Vagina (tissue), 2 donors: Measurements from ENCODE around the gene DUSP28. TPM values are rescaled to one million over a fixed set of nuclear protein-coding genes. Genes with fewer than 3 reads are reported as not detected.

Experiments
- DNase-seq, 2 donors: peaks; one replicate each; pipeline ENCODE4 v3.0.0-alpha.2; 2017; ENCODE audit errors: extremely low spot score in 2 of 2
- H3K27ac ChIP-seq: fragments of 200-600 bp; sonication (generic); one replicate; pipeline ENCODE4 v1.5.1; 2019
- H3K27me3 ChIP-seq: fragments of 200-600 bp; sonication (generic); one replicate; pipeline ENCODE4 v1.5.1; 2019
- H3K36me3 ChIP-seq, 2 donors: fragments of 200-600 bp; sonication (generic); one replicate each; pipeline ENCODE4 v1.5.1; 2017 to 2019
- H3K4me1 ChIP-seq: fragments of 200-600 bp; sonication (generic); one replicate; pipeline ENCODE4 v1.5.1; 2019
- H3K4me3 ChIP-seq, 2 donors: fragments of 200-600 bp; sonication (generic); 1 replicate in 1 of 2; 2 replicates in 1 of 2; pipeline ENCODE4 v1.5.1; 2016 to 2019
- H3K9me3 ChIP-seq: fragments of 200-600 bp; sonication (generic); one replicate; pipeline ENCODE4 v1.5.1; 2019
- POLR2A ChIP-seq, 2 donors: fragments of 450-650 bp; IDR thresholded peaks; one replicate each; pipeline ENCODE4 v1.6.1; 2017; ENCODE audit warnings: antibody characterized with exemption in 2 of 2, mild to moderate bottlenecking in 2 of 2, moderate library complexity in 2 of 2
- POLR2AphosphoS5 ChIP-seq, 2 donors: sonication (generic); formaldehyde crosslinking; IDR thresholded peaks; one replicate each; pipeline ENCODE4 v1.9.0; 2017; ENCODE audit warnings: antibody characterized with exemption in 2 of 2, mild to moderate bottlenecking in 2 of 2, low read depth in 1 of 2; ENCODE audit not compliant: insufficient read depth in 1 of 2
- intact Hi-C: fragments of 100-400 bp; cut with DNase I; formaldehyde crosslinking; loops from one replicate; pipeline ENCODE4 v1.15.1; 2023
- total RNA-seq: library from RNA; depleted of rRNA; stranded (reverse); fragments of >200 nt; gene quantifications from one replicate; pipeline ENCODE4 v1.2.3, GENCODE V29; 2016
- TF ChIP-seq, protein P1 (sequence below), 3 experiments: fragments of 450-650 bp in 2 of 3; fragments of 200-600 bp in 1 of 3; sonication (generic) in 1 of 3; IDR thresholded peaks; one replicate each; pipeline ENCODE4 v1.5.1; 2017 to 2019; ENCODE audit warnings: antibody characterized with exemption in 3 of 3, mild to moderate bottlenecking in 2 of 3, moderate library complexity in 2 of 3

The DUSP28 gene, protein sequence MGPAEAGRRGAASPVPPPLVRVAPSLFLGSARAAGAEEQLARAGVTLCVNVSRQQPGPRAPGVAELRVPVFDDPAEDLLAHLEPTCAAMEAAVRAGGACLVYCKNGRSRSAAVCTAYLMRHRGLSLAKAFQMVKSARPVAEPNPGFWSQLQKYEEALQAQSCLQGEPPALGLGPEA
- 5.9 TPM for total RNA-seq

DNA sequence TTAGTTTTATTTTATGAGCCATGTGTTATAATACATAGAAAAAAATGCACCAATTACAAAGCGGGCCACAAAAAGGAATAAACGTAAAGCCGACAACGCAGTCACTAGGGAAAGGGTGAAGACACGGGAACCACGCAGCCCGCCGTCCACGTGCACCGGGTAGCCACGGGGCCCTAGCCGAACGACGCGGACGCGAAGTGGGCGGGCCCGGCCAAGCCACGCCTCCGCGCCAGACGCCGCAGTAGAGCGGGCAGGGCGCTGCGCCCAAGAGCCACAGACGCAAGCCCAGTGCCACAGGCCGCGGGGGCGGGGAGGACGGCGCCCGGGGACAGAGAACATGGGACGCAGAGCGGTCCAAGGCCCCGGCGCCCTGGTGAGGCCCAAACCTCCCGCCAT lies at the start of gene DUSP28:
DUSP28 (plus strand) TSS at position 274 of the 396 bp plus-strand sequence. CDS start 328 bp downstream, outside the sequence.
- Histone ChIP-seq H3K4me3 (peak within 1 kb of the TSS; percentile 95 to 97), H3K27ac (peak within 1 kb of the TSS; percentile 99), H3K4me1 (peaks cover 51% of the 10 kb centered on the region), H3K9me3 (no peaks in the 10 kb centered on the region), H3K27me3 (no peaks in the 10 kb centered on the region), H3K36me3 (no peaks in the 10 kb centered on the region)
- intact Hi-C loops = no loop called here
- TF ChIP-seq POLR2AphosphoS5 (IDR thresholded peaks at IDR 0.05; ENCODE audit: insufficient read depth in 1 of 2, low read depth in 1 of 2) (peak in 1 of 2 donors; percentile 74), POLR2A (IDR thresholded peaks at IDR 0.05) (peak in 1 of 2 donors; percentile 84)
- TF ChIP-seq, protein P1, sequence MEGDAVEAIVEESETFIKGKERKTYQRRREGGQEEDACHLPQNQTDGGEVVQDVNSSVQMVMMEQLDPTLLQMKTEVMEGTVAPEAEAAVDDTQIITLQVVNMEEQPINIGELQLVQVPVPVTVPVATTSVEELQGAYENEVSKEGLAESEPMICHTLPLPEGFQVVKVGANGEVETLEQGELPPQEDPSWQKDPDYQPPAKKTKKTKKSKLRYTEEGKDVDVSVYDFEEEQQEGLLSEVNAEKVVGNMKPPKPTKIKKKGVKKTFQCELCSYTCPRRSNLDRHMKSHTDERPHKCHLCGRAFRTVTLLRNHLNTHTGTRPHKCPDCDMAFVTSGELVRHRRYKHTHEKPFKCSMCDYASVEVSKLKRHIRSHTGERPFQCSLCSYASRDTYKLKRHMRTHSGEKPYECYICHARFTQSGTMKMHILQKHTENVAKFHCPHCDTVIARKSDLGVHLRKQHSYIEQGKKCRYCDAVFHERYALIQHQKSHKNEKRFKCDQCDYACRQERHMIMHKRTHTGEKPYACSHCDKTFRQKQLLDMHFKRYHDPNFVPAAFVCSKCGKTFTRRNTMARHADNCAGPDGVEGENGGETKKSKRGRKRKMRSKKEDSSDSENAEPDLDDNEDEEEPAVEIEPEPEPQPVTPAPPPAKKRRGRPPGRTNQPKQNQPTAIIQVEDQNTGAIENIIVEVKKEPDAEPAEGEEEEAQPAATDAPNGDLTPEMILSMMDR (IDR thresholded peaks at IDR 0.05) = no peak
- no peak for DNase-seq

DNA sequence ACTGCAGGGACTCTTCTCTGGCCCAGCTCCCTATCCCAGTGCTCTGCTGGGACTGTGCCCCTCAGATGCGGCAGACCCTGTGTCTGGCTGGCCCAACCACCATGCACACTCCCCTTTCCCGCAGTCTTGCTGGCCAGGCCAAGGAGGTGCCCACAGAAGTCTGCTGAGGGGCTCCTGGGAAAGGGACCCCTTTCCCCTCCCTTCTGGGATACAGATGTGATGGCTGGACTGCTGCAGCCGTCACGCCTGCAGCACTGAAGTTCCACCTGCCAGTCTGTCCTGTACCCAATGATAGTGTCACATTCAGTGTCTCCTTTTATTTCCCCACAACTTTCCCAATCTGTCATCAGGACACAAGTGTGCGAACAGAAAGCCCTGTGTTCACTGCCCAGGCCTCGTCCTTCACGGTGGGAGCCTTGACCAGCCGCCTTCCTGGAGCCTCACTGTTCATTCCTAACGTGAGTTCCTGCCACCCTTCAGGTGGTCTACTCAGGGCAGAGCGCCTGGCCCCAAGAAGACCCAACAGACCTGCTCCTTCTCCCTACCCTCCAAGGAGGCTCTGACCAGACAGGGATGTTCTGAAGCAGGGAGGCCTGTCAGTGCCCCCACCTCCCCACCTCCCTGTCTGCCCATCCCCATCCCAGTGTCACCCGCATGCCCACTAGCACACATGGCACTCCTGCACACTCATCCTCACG lies 49.5 kb upstream of the DUSP28 start:
- H3K27me3 ChIP-seq = no peaks in the 10 kb centered on the region
- no peak overlapping the region for H3K27ac ChIP-seq
- TF ChIP-seq, protein P1 (IDR thresholded peaks at IDR 0.05) = no peak
- peak in 1 of 2 donors; percentile 79 for DNase-seq
- H3K4me3 ChIP-seq = no peak overlapping the region
- no peaks in the 10 kb centered on the region for H3K36me3 ChIP-seq
- intact Hi-C loops = no loop called here
- no peaks in the 10 kb centered on the region for H3K4me1 ChIP-seq
- no peaks in the 10 kb centered on the region for H3K9me3 ChIP-seq

DNA sequence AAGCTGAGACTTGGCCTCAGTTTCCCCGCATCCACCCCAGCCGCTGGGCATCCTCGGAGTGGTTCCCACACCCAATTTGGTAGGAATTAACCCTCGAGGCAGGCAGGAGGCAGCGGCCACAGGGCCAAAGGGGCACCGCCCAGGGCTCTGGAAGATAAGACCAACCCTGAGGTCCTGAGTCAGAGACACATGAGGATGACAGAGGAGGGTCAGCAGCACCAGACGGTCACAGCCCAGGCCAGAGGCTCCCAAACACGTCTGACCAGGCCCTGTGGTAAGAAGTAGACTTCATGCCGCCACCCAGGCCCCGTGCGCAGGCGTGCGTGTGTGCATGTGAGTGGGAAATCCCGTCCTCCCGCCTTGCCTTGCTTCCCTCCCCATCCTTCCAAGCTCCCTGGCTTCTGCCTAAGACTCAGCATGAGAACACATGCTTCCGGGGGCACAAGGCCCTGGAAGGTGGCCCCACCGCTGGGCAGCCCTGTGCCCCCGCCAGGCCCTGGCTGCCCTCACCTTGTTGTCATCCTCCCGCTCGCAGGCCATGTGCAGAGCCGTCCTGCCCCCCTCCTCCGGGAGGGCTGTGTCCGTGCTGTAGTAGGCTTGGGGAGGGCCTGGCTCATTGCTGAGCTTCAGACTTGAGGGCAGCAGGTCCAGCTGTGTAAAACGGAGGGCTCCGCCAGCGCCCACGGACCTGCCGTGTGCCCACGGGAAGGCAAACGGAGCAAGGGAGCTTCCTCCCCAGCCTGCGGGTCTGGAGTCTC lies 48.6 kb upstream of the DUSP28 start:
- peak in 1 of 2 donors; percentile 42 for DNase-seq
- Histone ChIP-seq H3K36me3 (no peaks in the 10 kb centered on the region), H3K27ac (no peak overlapping the region), H3K4me3 (no peak overlapping the region), H3K9me3 (no peaks in the 10 kb centered on the region), H3K27me3 (no peaks in the 10 kb centered on the region), H3K4me1 (no peaks in the 10 kb centered on the region)
- intact Hi-C loops = no loop called here
- TF ChIP-seq, protein P1 (IDR thresholded peaks at IDR 0.05) = no peak
- TF ChIP-seq POLR2AphosphoS5 (IDR thresholded peaks at IDR 0.05; ENCODE audit: insufficient read depth in 1 of 2, low read depth in 1 of 2) = no peak
- TF ChIP-seq POLR2A (IDR thresholded peaks at IDR 0.05) = no peak

DNA sequence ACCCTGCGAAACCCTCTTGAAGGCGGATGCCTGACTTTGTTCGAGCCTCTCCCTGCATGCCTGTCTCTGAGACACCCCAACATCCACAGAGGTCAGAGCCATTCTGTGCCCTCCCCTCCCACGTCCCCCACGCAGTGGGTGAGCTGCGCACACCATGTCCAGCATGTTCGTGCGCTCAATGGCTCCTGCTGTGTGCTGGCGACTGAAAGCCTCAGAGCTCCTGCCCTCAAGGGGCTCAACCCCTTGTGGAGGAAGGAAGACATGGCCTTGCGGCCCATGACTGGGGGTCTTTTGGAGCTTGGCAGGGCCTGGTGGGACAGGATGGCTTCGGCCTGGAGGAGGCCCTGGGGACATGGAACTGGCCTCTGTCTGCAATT lies 48.1 kb upstream of the DUSP28 start:
- H3K27ac ChIP-seq = no peak overlapping the region
- H3K4me3 ChIP-seq = no peak overlapping the region
- peak in 1 of 2 donors; percentile 42 for DNase-seq
- no peaks in the 10 kb centered on the region for H3K9me3 ChIP-seq
- no peaks in the 10 kb centered on the region for H3K27me3 ChIP-seq
- no peaks in the 10 kb centered on the region for H3K4me1 ChIP-seq
- no peaks in the 10 kb centered on the region for H3K36me3 ChIP-seq
- intact Hi-C loops = no loop called here
- no peak for TF ChIP-seq POLR2AphosphoS5 (IDR thresholded peaks at IDR 0.05; ENCODE audit: insufficient read depth in 1 of 2, low read depth in 1 of 2)
- TF ChIP-seq POLR2A (IDR thresholded peaks at IDR 0.05) = no peak
- TF ChIP-seq, protein P1 (IDR thresholded peaks at IDR 0.05) = no peak
